ENCODE results near the gene PTPRU.

DNA sequence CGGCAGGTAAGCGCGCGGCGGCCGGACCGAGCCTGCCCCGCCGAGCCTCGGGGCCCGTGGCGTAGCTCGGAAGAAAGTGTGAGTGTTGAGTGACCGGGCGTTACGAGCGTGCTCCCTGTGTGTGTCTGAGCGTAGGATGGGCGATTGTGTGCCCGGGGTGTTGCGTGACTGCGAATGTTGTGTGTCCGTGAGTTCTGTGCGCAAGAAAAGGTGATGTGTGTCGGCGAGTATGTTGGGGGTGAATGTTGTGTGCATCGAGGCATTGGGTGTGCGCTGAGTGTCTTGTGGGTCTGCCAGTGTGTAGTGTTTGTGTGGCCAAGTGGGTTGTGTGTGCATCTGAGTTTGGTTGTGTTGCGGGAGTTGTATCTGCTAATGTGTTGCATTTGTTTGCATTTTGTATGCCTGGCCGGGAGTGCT lies 398 bp downstream of the PTPRU start:
- TF ChIP-seq, protein P1, sequence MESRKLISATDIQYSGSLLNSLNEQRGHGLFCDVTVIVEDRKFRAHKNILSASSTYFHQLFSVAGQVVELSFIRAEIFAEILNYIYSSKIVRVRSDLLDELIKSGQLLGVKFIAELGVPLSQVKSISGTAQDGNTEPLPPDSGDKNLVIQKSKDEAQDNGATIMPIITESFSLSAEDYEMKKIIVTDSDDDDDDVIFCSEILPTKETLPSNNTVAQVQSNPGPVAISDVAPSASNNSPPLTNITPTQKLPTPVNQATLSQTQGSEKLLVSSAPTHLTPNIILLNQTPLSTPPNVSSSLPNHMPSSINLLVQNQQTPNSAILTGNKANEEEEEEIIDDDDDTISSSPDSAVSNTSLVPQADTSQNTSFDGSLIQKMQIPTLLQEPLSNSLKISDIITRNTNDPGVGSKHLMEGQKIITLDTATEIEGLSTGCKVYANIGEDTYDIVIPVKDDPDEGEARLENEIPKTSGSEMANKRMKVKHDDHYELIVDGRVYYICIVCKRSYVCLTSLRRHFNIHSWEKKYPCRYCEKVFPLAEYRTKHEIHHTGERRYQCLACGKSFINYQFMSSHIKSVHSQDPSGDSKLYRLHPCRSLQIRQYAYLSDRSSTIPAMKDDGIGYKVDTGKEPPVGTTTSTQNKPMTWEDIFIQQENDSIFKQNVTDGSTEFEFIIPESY (IDR thresholded peaks at IDR 0.05), result no peak
- TF ChIP-seq, protein P2, sequence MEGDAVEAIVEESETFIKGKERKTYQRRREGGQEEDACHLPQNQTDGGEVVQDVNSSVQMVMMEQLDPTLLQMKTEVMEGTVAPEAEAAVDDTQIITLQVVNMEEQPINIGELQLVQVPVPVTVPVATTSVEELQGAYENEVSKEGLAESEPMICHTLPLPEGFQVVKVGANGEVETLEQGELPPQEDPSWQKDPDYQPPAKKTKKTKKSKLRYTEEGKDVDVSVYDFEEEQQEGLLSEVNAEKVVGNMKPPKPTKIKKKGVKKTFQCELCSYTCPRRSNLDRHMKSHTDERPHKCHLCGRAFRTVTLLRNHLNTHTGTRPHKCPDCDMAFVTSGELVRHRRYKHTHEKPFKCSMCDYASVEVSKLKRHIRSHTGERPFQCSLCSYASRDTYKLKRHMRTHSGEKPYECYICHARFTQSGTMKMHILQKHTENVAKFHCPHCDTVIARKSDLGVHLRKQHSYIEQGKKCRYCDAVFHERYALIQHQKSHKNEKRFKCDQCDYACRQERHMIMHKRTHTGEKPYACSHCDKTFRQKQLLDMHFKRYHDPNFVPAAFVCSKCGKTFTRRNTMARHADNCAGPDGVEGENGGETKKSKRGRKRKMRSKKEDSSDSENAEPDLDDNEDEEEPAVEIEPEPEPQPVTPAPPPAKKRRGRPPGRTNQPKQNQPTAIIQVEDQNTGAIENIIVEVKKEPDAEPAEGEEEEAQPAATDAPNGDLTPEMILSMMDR (IDR thresholded peaks at IDR 0.05; ENCODE audit: low read depth, low read length, missing input control), result no peak
- TF ChIP-seq RAD21 (IDR thresholded peaks at IDR 0.05) (no peak), JUND (IDR thresholded peaks at IDR 0.05) (no peak), TAF1 (conservative IDR thresholded peaks at IDR 0.05) (no peak), RXRA (IDR thresholded peaks at IDR 0.05) (no peak), YY1 (IDR thresholded peaks at IDR 0.05) (no peak), EGR1 (IDR thresholded peaks at IDR 0.05; ENCODE audit: low read depth in 2 of 2) (no peak), SP1 (IDR thresholded peaks at IDR 0.05) (no peak)
- TF ChIP-seq, protein P3, sequence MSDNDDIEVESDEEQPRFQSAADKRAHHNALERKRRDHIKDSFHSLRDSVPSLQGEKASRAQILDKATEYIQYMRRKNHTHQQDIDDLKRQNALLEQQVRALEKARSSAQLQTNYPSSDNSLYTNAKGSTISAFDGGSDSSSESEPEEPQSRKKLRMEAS (IDR thresholded peaks at IDR 0.05), result no peak
- TF ChIP-seq, protein P4, sequence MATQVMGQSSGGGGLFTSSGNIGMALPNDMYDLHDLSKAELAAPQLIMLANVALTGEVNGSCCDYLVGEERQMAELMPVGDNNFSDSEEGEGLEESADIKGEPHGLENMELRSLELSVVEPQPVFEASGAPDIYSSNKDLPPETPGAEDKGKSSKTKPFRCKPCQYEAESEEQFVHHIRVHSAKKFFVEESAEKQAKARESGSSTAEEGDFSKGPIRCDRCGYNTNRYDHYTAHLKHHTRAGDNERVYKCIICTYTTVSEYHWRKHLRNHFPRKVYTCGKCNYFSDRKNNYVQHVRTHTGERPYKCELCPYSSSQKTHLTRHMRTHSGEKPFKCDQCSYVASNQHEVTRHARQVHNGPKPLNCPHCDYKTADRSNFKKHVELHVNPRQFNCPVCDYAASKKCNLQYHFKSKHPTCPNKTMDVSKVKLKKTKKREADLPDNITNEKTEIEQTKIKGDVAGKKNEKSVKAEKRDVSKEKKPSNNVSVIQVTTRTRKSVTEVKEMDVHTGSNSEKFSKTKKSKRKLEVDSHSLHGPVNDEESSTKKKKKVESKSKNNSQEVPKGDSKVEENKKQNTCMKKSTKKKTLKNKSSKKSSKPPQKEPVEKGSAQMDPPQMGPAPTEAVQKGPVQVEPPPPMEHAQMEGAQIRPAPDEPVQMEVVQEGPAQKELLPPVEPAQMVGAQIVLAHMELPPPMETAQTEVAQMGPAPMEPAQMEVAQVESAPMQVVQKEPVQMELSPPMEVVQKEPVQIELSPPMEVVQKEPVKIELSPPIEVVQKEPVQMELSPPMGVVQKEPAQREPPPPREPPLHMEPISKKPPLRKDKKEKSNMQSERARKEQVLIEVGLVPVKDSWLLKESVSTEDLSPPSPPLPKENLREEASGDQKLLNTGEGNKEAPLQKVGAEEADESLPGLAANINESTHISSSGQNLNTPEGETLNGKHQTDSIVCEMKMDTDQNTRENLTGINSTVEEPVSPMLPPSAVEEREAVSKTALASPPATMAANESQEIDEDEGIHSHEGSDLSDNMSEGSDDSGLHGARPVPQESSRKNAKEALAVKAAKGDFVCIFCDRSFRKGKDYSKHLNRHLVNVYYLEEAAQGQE (IDR thresholded peaks at IDR 0.05), result no peak
- TF ChIP-seq, protein P5, sequence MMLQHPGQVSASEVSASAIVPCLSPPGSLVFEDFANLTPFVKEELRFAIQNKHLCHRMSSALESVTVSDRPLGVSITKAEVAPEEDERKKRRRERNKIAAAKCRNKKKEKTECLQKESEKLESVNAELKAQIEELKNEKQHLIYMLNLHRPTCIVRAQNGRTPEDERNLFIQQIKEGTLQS (IDR thresholded peaks at IDR 0.05), result no peak
